Neutrophil (primary cell): ENCODE results near the gene LGALS8.
"Not testable (repeated sequence)": the region's sequence is repeated elsewhere in the genome, so short reads cannot be mapped to it uniquely, and the experiment has no call there.

ENCODE experiments used
- H3K27ac ChIP-seq: fragments of 200-600 bp; sonication (generic); 2 replicates; pipeline ENCODE4 v1.5.1; 2016; ENCODE audit warnings: mild to moderate bottlenecking, moderate library complexity
- H3K27me3 ChIP-seq: fragments of 200-600 bp; sonication (generic); 2 replicates; pipeline ENCODE4 v1.6.0; 2016; ENCODE audit warnings: mild to moderate bottlenecking
- H3K36me3 ChIP-seq: fragments of 200-600 bp; sonication (generic); 2 replicates; pipeline ENCODE4 v1.5.1; 2017
- H3K4me1 ChIP-seq, 2 experiments: fragments of 200-600 bp in 1 of 2; sonication (generic) in 1 of 2; 1 replicate in 1 of 2; 2 replicates in 1 of 2; pipeline versions ENCODE4 v1.5.1 to v1.6.1; 2013 to 2016; ENCODE audit warnings: low read depth in 1 of 2, low read length in 1 of 2, mild to moderate bottlenecking in 1 of 2, moderate library complexity in 1 of 2; ENCODE audit not compliant: control insufficient read depth in 1 of 2, insufficient read depth in 1 of 2
- H3K4me3 ChIP-seq, 2 experiments: fragments of 200-600 bp in 1 of 2; sonication (generic) in 1 of 2; 1 replicate in 1 of 2; 2 replicates in 1 of 2; pipeline ENCODE4 v1.5.1; 2013 to 2016; ENCODE audit warnings: low read depth in 1 of 2, low read length in 1 of 2, mild to moderate bottlenecking in 1 of 2, moderate library complexity in 1 of 2
- H3K9me3 ChIP-seq: fragments of 200-600 bp; sonication (generic); 2 replicates; pipeline ENCODE4 v1.5.1; 2016
- CTCF ChIP-seq: fragments of 200-600 bp; sonication (generic); IDR thresholded peaks from 2 replicates; pipeline ENCODE4 v1.5.1; 2016; ENCODE audit warnings: antibody characterized with exemption

The LGALS8 gene

GRCh38 chr1:236495467-236496112, 28.2 kb upstream of the LGALS8 start:
- H3K4me1 ChIP-seq, result peaks cover 0 to 2% of the 10 kb centered on the region in 2 experiments
- no peak overlapping the region for H3K27ac ChIP-seq
- no peak overlapping the region for H3K4me3 ChIP-seq
- H3K36me3 ChIP-seq, result no peaks in the 10 kb centered on the region
- no peak for TF ChIP-seq CTCF
- H3K9me3 ChIP-seq, result no peaks in the 10 kb centered on the region
- peaks cover 24% of the 10 kb centered on the region for H3K27me3 ChIP-seq

- H3K27ac ChIP-seq, result no peak overlapping the region
- TF ChIP-seq CTCF, result no peak
- H3K4me1 ChIP-seq, result peaks cover 0 to under 1% of the 10 kb centered on the region in 2 experiments
- no peaks in the 10 kb centered on the region for H3K9me3 ChIP-seq
- H3K36me3 ChIP-seq, result no peaks in the 10 kb centered on the region
- H3K27me3 ChIP-seq, result peaks cover 3% of the 10 kb centered on the region
- no peak overlapping the region for H3K4me3 ChIP-seq
Observed at GRCh38 chr1:236497908-236498307, 25.9 kb upstream of the LGALS8 start.

GRCh38 chr1:236501093-236501492, 22.7 kb upstream of the LGALS8 start:
- no peaks in the 10 kb centered on the region for H3K36me3 ChIP-seq
- H3K9me3 ChIP-seq, result no peaks in the 10 kb centered on the region
- H3K4me3 ChIP-seq, result no peak overlapping the region
- H3K27me3 ChIP-seq, result no peaks in the 10 kb centered on the region
- peaks cover 4 to 6% of the 10 kb centered on the region in 2 experiments for H3K4me1 ChIP-seq
- no peak overlapping the region for H3K27ac ChIP-seq
- no peak for TF ChIP-seq CTCF

- peaks cover 4 to 6% of the 10 kb centered on the region in 2 experiments for H3K4me1 ChIP-seq
- H3K36me3 ChIP-seq, result no peaks in the 10 kb centered on the region
- no peak overlapping the region for H3K4me3 ChIP-seq
- no peaks in the 10 kb centered on the region for H3K27me3 ChIP-seq
- no peaks in the 10 kb centered on the region for H3K9me3 ChIP-seq
- no peak for TF ChIP-seq CTCF
- H3K27ac ChIP-seq, result no peak overlapping the region
Observed at GRCh38 chr1:236502579-236502971, 21.2 kb upstream of the LGALS8 start.

- Histone ChIP-seq H3K4me1 (peaks cover 4 to 6% of the 10 kb centered on the region in 2 experiments), H3K36me3 (no peaks in the 10 kb centered on the region), H3K4me3 (no peak overlapping the region), H3K27ac (no peak overlapping the region), H3K9me3 (no peaks in the 10 kb centered on the region), H3K27me3 (no peaks in the 10 kb centered on the region)
- no peak for TF ChIP-seq CTCF
Observed at GRCh38 chr1:236502972-236503639, 20.7 kb upstream of the LGALS8 start.

GRCh38 chr1:236504338-236504737, 19.4 kb upstream of the LGALS8 start:
- H3K27ac ChIP-seq, H3K4me3 ChIP-seq, H3K9me3 ChIP-seq, H3K4me1 ChIP-seq, H3K36me3 ChIP-seq, H3K27me3 ChIP-seq: not testable (repeated sequence)
